ENCODE data around the gene ARHGEF28. TPM values are rescaled to one million over a fixed set of nuclear protein-coding genes. Genes with fewer than 3 reads are reported as not detected.

The ARHGEF28 gene
- polyA plus RNA-seq, 4 donors = 42.0 to 57.9 (median 51.4) TPM

DNA sequence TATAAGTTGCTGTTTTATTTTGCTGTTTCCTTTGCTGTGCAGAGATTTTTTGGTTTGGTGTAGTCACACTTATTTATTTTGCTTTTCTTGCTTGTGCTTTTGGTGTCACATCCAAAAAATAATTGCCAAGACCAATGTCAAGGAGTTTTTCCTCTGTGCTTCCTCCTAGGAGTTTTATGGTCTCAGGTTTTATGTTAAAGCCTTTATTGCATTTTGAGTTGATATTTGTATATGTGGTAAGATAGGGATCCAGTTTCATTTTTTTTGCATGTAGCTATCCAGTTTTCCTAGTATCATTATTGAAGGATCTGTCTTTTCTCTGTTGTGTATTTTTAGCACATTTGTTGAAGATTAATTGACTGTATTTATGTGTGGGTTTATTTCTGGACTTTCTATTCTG is 210.6 kb downstream of the ARHGEF28 start:
- DNase-seq (ENCODE audit: low read depth in 4 of 4, low spot score in 2 of 4) = no peak

DNA sequence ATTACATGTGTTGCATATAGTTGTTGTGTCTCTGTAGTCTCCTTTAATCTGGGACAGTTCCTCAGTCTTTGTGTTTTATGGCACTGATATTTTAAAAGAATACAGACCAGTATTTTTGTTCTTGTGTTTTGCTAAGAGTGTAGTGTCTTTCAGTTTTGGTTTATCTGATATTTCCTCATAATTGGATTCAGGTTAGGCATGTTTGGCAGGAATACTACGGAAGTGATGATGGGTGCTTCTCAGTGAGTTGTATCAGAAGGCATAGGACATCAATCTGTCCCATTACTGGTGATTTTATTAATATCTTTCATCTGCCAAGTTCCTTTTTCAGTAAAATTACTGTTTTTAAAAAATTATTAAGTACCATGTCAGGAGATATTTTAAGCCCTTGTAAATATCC is 212.9 kb downstream of the ARHGEF28 start:
- DNase-seq (ENCODE audit: low read depth in 4 of 4, low spot score in 2 of 4) = no peak

DNA sequence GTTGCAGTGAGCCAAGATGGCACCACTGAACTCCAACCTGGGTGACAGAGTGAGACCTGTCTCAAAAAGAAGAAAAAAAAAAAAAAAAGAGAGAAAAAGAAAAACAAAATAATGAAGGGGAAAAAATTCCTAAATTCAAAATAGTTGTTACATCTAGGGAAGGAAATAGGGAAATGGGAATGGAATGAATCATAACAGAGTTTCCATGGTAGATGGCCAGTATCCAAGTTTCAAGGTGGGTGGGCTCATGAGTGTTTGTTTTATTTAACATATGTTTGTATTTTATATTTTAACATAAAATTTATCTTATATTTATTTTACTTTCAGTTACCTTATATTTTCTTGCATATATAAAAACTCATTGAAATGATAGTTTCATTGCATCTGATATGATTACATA is 215.6 kb downstream of the ARHGEF28 start:
- no peak for DNase-seq (ENCODE audit: low read depth in 4 of 4, low spot score in 2 of 4)

DNA sequence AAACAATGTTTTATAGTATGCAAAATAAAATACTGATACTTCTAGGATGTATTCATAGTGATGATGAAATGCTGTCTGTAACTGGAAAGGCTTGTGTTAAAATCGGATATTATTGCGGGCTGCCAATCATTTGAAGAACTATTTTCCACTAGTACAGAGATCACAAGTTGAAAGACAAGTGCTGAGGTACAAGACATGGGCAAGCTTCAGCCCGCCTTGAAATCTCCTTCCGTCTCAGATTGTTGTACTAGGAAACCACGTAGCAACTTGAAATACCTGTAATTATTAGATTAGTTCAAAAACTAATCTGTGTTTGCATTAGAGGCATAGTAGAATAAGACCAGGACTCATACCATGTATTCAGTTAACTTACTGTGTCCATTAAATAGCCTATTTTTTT is 218.2 kb downstream of the ARHGEF28 start:
- DNase-seq (ENCODE audit: low read depth in 4 of 4, low spot score in 2 of 4) = no peak

DNA sequence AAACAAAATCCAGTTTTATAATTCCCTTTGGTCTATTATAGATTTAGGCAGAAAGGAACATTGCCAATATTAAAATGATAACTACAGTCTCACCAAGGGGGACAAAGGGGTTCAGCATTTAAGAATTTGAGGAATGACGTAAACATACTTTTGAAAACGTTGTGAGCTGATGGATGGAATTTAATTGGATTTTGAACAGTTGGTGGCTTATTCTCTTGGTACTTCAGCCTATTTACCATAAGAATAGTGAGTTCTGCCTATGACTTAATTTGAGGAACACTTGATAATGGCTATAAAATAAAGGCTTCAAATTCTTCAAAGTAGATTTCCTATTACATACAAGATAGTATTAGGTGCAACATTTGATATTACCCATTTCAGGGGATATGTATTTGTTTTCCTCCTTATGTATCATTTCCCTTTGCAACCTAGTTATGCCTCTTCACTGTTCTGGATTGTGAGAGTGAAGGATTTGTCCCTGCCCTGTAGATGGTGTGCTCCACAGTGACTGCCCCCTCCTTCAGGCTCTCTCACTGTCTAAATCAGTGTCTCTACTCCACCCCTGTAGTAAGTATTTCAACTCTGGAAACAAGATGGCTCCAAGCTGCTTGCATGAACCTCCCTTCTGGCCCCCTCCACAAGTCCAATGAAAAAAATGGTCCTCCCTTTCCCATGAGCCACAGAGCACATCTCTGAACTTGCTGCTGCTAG is 225.6 kb downstream of the ARHGEF28 start:
- DNase-seq (ENCODE audit: low read depth in 4 of 4, low spot score in 2 of 4) = no peak

DNA sequence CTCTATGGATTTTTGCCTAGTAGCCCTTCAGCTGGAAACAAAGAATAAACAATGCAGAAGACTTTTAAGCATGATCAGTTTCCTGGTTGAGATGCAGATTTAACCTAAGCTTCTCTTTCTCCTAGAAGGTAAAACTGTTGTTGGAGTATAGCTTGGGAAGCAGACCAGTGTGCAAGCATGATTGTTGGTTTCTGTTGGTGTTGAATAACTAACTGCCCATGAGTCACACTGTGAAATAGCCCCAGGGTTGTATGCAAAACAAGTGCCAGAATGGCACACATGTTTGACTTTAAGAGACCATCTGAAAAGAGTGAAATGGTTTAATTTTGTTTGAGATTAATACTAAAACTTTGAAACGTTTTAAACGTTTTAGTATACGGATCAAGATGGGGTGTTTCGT is 227.1 kb downstream of the ARHGEF28 start:
- no peak for DNase-seq (ENCODE audit: low read depth in 4 of 4, low spot score in 2 of 4)

DNA sequence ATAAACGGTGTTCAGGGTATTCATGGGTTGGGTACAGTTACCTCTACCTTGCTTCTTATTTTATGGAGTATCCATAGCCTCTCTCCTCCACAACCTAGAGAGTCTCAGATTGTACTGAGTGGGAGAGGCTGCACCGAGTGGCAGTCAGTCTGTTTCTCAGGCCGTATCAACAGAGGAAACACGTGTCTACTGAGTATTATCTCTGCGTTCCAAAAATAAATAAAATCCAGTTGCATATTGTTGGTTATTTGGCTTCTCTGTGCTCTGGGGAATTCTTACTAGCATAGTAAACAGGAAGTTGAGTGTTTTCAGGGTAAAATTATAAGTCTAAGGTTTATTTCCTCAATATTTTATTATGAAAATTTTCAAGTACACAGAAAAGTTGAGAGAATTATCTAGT is 231.0 kb downstream of the ARHGEF28 start:
- no peak for DNase-seq (ENCODE audit: low read depth in 4 of 4, low spot score in 2 of 4)

DNA sequence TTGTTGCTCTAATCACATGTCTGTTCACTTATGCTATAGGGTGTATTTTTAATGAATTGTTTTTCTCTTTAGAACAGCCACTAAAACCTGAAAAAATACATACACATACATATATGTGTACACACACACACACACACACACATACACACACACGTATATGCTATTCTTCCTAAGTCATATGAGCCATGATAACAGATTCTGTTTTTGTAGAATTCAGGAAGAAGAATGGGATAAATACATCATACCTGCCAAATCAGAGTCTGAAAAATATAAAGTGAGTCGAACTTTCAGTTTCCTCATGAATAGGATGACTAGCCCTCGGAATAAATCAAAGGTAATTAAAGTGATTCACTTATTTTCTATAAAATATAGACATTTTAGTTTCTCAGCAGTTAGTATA is 231.4 kb downstream of the ARHGEF28 start:
- no peak for DNase-seq (ENCODE audit: low read depth in 4 of 4, low spot score in 2 of 4)

DNA sequence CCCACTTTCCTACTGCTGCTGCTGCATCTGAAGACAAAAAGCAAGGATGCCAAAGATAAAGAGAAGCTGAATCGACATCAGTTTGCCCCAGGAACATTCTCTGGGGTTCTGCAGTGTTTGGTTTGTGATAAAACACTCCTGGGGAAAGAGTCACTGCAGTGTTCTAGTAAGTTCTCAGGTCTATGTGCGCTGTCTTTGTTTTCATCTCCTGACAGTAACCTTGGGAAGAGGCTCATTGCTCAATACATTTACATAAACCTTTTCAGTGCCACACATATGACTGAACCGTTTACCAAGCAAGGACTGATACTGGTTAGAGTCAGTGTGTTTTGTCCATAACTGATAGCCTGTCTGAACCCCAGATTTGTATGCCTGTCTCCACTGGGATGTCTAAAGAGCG is 232.1 kb downstream of the ARHGEF28 start:
- DNase-seq (ENCODE audit: low read depth in 4 of 4, low spot score in 2 of 4) = no peak

DNA sequence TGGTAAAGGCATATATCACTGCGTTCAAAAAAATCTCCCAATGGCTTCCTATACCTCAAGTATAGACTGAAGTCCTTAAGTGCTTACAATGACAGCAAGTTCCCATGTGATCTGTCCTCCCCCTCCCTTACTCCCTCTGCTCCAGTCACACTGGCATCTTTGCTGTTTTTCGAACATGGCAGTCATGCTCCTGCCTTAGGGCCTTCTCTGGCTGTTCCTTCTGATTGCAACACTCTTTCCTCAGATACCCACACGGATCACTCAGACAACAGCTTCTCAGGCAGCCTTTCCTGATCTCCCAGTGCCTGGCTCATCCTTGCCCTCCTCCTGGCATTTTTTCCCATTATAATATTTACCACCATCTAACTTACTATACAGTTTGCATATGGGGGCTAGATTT is 232.8 kb downstream of the ARHGEF28 start:
- DNase-seq (ENCODE audit: low read depth in 4 of 4, low spot score in 2 of 4) = no peak

DNA sequence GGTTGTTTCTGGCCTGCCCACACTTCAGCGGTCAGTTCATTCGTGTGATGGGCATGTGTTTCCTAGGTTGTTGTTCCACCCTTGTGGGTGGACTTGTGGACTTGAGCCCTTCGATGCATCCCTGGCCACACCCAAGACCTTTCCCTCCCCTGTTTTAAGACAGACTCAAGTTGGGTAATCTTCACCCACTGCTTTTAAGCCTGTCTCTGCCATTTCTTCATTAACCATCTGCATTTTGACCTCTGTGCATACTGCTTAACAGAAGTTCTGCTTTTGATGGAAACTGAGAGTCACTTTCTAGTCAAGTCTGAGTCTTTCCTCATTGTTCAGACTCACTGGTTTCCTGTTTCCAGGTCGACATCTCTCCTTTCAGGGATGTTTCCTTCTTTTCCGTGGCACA is 233.7 kb downstream of the ARHGEF28 start:
- DNase-seq (ENCODE audit: low read depth in 4 of 4, low spot score in 2 of 4) = no peak

DNA sequence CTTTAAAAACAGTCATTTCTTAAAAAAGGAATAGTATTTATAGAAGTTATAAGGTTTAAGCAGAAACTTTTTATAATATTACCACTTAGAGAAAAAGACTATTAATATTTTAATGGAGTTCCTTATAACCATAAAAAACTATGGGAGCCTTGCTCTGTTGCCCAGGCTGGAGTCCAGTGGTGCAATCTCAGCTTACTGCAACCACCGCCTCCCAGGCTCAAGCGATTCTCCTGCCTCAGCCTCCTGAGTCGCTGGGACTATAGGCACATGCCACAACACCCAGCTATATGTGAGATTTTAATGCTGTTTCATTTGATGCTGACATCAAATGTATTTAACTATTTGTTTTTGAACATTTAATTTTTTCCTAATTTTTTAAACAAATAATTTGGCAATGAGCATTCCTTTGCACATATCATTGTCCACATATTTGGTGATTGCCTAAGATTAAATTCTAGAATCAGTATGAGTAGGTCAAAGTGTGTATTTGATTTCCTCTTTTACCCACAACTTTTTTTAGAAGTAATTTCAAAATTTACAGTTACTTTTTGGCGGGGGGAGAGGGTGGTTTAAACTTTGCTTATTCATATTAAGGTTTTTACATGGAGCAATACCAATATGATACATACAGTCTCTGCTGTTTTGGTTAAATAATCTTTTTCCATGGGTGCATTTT is 235.5 kb downstream of the ARHGEF28 start:
- no peak for DNase-seq (ENCODE audit: low read depth in 4 of 4, low spot score in 2 of 4)

DNA sequence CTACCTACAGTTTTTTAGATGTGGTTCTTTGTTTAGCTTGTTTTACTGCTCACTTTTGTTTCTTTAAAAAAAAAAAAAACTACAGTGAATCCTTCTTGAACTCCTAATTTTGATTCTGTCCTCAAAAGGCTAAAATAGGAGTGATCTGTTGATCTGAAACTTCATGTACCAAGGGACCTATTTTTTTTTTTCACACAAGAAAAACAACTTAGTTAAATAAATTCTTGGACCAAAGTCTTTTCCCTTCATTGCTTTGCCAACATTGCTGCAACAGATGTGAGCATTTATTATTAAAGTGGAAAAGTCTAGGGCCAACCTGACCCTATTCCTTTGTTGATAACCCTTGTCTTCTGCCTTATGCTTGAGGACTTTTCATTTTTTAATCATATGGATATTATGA is 236.8 kb downstream of the ARHGEF28 start:
- no peak for DNase-seq (ENCODE audit: low read depth in 4 of 4, low spot score in 2 of 4)

DNA sequence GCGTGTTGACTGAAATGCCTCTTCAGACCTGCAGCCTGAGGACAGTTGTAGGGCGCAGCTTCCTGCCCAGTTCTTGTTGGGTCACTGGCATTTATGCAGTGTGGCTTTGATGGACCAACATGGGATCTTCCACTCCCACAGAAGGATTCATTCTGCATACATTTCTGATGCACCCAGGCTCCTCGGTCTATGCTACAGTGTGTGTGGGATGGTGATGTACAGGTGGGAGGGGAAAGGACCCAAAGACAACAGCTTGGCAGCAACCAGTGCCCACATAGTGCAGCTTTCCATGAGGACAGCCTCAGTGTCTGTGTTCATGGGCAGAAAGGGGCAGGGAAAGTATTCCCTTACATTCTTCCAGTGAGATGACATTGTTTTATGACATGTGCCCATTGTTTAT is 237.9 kb downstream of the ARHGEF28 start:
- no peak for DNase-seq (ENCODE audit: low read depth in 4 of 4, low spot score in 2 of 4)

DNA sequence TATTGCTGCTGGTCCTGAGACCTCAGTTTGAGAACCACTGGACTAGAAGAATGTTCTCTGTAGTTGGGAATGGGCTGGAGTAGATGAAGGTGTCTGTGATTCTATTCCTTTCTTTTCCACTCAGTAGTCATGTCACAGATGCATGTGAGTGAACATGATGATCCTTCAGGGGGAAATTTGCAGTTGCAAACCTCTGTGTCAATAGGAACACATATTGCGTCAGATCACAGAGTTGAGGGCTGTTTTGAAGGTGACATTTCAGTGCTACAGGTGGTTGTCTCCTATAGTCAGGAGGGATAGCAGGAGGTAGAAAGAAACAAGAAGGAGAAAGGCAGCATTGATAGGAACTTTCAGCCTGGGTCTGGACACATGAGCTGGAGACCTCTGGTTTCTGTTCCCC is 239.3 kb downstream of the ARHGEF28 start:
- DNase-seq (ENCODE audit: low read depth in 4 of 4, low spot score in 2 of 4) = no peak

DNA sequence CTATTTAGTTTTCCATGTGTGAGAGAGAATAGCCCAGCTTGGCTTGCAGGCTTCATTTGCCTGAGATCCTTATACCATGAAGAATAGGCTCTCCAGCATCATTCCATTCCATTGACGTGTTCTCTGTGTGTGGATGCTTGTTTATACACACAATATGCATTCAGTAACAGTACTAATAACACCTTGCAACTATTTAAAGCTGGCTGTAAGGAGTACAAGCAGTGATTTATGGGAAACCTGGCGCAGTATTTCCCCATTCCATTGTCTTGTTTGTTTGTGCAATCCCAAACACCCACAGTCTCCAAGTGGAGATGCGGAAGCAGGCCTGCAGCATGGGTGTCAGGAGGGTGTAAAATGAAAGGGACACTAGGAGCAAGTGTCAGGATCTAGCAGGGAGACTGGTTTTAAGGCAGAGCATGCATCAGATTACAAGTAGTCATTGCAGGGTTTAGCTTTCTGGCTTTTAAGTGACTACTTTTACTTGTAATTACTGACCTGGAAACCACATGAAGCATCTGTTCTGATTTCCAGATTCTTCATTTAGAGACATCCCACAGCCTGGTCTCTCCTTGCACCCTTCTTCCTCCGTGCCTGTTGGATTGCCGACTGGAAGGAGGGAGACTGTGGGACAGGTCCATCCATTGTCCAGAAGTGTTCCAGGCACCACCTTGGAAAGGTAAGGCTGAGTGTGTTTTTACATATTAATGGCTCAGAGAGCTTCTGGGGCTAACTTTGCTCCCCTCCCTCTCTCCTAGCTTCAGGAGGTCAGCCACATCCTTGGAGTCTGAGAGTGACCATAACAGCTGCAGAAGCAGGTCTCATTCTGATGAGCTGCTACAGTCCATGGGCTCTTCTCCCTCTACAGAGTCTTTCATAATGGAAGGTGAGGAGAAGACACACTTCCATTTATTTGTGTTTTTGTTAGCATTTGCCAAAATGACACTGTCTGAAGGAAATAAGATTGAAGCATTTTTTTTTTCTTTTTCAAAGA is 241.6 kb downstream of the ARHGEF28 start:
- DNase-seq (ENCODE audit: low read depth in 4 of 4, low spot score in 2 of 4) = no peak

DNA sequence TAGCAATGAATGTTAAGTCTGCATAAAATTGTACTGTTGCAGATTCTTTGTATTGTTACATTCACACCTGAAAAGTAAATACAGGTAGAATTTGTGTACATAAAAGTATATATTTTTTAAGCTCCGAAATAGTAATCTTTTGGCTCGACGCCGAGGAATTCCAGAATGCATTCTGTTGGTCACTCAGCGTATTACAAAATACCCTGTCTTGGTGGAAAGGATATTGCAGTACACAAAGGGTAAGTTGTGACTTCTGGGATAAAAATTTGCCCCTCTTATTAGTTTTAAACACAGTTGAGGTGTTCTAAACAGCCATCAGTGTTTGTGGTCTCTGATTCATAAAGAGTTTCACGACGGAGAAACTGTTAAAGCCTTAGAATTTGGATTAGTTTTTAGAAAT is 257.6 kb downstream of the ARHGEF28 start:
- DNase-seq (ENCODE audit: low read depth in 4 of 4, low spot score in 2 of 4) = no peak

DNA sequence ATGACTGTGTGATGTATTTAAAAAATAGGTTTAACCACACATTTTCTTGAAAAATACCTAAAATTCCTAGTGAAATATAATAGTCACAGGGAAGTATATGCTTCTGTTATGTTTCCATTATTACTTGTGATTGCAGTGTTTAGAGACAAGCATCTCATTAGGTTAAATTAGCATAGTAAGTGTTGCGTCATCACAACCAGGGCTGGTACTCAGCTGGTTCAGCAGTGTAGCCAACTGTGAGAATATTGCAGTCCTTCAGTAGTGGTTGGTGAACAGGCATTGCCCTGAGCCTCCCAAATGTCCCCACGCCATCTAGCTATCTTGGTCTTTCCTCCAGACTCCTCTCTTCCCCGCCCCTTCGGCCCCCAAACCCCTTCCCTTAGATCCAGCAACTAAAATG is 261.7 kb downstream of the ARHGEF28 start:
- DNase-seq (ENCODE audit: low read depth in 4 of 4, low spot score in 2 of 4) = no peak

DNA sequence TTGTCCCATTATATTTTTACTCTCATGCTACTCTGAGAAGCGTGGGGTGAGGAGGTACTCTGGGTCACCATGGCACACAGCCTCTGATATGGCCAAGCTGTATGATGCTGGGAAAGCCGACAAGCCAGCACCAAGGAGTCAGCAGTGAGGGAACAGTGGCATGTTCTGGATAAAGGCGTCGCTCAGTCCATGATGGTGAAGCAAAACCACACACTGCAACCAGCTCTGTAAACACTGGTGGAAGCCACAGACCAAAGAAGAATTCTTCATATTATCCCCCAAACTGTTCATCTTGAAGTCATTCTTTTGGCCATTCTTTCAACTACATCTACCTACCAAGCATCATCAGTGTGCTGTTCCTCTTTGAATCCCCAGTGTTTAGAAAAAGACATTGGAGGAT is 264.6 kb downstream of the ARHGEF28 start:
- no peak for DNase-seq (ENCODE audit: low read depth in 4 of 4, low spot score in 2 of 4)

DNA sequence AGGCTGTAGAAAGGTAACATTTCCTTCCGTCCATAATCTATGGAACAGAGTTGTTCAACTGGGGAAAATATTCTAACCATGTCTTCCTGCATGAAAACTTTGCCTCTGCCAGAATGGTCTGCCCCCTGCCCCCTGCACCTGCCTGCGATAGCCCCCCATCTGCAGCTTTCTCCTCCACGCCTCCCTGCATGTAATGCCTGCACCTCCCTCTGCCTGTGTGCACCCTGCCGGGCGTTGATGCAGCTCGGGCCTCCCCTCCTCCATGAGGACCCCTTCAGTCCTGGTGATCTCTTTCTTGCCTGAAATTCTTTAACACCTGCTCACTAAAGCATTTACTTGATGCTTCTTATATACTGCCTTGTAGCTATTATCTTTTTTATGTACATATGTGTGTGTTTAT is 266.2 kb downstream of the ARHGEF28 start:
- no peak for DNase-seq (ENCODE audit: low read depth in 4 of 4, low spot score in 2 of 4)

DNA sequence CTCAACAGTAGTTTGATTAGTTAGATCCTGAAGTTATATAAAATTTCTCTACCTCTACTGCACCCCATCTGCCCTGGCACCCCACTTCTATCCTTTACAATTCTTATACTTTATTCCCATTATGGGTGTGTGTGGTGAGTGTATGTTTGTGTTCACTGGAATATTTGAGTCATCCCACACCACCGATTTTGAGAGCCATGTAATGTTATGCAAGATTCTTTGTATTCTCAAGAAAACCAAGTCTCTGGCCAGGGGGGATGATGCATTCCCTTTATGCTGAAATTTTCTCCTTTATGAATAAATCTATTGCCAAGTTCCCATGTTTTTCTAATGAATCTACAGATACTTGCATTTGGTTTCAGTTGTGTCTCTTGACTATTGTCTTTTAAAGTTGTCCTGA is 266.8 kb downstream of the ARHGEF28 start:
- DNase-seq (ENCODE audit: low read depth in 4 of 4, low spot score in 2 of 4) = no peak
